GM19452 (cell line): ENCODE measurements around the gene RCBTB1.
A peak's percentile ranks its signal among the peaks of the same experiment; 100 is the strongest.

Source experiments
- ATAC-seq: cut with Tn5 transposase; IDR thresholded peaks from one replicate; pipeline ENCODE4 v1.9.1; 2021; ENCODE audit not compliant: unreplicated experiment

The RCBTB1 gene

DNA sequence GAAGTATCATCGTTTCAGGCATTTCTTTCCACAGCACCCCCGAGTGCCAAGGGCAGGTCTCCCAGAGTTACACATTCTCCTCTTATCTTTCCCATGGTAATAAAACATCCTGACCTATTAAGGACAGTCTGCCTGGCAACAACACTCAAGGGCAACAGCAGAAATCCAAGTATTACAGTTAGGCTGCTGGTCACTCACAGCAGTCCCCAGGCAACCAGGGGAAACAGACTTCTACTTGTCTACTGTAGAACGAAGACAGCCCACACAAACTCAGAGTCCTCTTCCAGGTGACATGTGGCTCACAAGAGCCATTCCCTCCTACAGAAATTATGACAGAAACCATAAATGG, 24.3 kb downstream of the RCBTB1 start:
- no peak for ATAC-seq

DNA sequence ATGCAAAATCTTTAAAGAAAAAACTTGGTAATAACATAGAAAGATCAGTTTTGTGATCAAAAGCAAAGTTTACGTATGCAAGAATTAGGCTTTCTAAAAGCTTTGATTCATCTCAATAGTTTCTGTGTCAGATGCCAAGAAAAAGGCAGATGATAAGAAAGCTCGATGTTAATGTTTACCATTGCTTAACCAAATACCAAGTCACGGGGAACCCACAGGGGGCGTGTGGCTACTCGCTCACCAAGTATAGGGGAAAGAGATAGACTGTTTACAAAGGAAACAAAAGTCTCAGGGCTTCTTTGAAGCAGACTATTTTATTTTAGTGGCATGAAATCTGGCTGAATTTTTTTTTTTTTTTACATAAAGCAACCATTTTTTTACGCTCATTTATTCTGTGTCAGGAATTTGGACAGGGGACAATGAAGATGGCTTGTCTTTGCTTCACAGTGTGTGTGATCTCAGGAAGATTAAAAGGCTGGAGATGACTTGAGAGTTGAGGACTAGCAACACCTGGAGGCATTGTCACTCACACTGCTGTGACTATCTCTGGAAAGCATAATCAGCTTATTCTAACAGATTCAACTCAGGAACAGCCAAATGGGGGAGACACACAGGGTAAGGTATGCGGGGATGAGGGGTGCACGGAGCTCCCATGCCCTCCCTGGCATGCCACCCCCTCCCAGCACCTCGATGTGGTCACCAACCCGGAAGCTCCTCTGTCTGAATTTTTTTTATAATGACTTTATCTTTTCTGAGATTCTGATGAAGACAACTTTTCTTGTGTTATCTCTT, 24.9 kb downstream of the RCBTB1 start:
- peak; percentile 67 for ATAC-seq

GRCh38 chr13:49559006-49559405, 26.4 kb downstream of the RCBTB1 start:
- no peak for ATAC-seq

DNA sequence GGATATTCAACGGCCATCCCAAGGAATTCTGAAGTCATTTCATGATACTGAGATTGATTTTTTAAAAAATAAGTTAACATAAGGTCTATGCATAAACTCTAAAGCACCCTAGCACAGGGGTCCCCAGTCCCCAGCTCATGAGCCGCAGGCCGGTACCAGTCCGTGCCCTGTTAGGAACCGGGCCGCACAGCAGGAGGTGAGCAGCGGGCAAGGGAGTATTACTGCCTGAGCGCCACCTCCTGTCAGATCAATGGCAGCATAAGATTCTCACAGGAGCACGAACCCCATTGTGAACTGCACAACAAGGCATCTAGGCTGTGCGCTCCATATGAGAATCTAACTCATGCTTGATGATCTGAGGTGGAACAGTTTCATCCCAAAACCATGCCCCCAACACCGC, 31.0 kb downstream of the RCBTB1 start:
- no peak for ATAC-seq

GRCh38 chr13:49553888-49554287, 31.5 kb downstream of the RCBTB1 start:
- no peak for ATAC-seq

DNA sequence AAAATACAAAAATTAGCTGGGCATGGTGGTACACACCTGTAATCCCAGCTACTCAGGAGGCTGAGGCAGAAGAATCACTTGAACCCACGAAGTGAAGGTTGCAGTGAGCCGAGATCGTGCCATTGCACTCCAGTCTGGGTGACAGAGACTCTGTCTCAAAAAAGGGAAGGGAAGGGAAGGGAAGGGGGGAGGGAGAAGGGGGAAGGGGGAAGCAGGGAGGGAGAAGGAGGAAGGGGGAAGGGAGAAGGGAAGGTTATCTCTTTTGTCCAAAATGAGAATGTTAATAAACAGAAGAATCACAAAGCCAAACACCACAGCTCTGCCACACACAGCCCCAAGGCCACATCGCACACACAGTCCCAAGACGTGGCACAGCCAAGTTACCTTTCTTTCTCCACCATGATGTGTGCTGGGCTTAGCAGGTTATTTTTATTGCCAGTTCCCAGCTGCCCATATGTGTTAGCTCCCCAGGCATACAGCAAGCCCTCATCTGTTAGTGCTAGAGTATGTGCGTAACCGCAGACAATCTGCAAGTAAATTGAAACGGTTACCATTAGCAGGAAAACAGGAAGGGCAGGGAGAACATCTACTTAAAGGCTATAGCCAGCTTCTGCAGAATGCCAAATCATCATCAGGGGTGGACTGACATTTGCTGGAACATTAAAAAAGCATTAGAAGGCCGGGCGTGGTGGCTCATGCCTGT, 34.3 kb downstream of the RCBTB1 start:
- ATAC-seq, result no peak

DNA sequence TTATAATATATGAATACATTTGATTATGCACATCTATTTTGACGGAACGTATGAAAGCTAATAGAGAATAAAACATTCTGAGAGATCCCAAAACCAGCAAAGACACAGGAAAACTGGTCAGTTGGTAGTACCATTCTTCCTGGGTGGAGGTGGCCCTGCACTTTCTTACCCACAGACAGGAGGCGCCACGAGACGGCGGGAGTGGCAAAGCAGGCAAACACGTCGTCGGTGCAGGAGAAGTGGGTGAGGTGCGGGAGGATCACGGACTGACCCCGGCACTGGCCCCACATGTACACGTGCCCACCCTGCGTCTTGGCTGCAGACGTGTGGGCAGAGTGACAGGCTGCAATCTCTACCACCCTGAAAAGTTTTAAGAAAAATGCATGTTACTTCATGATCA, 36.1 kb downstream of the RCBTB1 start:
- no peak for ATAC-seq

DNA sequence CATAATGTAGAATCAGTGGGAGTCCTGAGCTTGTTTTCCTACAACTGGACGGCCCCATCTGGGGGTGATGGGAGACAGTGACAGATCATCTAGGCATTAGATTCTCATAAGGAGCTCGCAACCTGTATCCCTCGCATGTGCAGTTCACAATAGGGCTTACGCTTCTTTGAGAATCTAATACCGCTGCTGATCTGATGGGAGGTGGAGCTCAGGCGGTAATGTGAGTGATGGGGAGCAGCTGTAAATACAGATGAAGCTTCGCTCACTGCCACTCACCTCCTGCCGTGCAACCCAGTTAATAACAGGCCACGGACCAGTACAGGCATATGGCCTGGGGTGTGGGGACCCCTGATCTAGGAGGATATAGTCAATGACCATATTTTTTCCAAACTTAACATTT, 38.8 kb downstream of the RCBTB1 start:
- ATAC-seq, result no peak

DNA sequence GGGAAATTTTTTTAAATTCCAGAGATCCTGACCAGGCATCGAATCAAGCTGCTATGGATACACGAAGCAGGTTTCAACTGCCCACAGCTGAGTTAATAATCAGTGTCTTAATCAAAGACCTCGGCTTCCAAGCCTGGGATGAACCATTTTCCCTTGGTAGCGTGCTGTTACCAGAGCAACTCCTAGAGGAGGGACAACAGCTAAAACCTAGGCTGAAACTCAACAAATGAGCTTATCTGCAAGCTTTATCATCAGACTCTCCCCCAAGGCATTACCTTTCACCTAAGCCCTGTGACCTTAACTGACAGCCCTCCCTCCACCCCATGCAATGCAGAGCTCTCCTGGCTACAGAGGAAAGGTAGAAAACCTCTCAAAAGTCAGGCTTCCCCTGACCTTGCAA, 39.7 kb downstream of the RCBTB1 start:
- no peak for ATAC-seq

- no peak for ATAC-seq
Measured at GRCh38 chr13:49543656-49544055, 41.7 kb downstream of the RCBTB1 start.

GRCh38 chr13:49540552-49540951, 44.8 kb downstream of the RCBTB1 start:
- ATAC-seq, result no peak

GRCh38 chr13:49539746-49540145, 45.6 kb downstream of the RCBTB1 start:
- ATAC-seq, result no peak

DNA sequence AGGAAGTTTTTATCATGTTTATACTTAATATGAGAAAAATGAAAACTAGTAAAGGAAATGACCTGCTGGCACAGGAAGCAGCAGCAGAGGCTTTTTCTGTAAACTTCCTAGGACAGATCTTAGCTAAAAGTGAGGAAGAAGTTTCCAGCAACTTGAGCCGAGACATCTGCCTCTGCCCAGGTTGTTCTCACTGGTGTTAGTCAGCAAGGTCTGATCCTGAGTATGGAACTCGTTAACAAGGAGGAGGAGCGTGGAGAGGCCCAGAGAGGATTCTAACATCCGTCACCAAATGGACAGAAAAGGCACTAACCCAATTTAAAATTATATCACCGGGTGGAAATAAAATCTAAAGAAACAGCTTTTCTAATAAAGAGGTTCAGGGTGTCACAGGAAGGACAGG, 46.0 kb downstream of the RCBTB1 start:
- no peak for ATAC-seq

DNA sequence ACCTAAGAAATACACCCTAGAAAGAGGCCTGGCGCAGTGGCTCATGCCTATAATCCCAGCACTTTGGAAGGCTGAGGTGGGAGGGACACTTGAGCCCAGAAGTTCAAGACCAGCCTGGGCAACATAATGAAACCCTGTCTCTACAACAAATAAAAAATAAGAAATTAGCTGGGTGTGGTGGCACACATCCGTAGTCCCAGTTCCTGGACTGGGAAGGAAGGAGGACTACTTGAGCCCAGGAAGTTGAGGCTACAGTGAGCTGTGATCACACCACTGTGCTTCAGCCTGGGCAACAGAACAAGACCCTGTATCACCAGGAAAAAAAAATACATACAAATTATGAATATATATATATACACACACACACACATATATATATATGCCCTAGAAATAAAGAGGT, 47.0 kb downstream of the RCBTB1 start:
- no peak for ATAC-seq

DNA sequence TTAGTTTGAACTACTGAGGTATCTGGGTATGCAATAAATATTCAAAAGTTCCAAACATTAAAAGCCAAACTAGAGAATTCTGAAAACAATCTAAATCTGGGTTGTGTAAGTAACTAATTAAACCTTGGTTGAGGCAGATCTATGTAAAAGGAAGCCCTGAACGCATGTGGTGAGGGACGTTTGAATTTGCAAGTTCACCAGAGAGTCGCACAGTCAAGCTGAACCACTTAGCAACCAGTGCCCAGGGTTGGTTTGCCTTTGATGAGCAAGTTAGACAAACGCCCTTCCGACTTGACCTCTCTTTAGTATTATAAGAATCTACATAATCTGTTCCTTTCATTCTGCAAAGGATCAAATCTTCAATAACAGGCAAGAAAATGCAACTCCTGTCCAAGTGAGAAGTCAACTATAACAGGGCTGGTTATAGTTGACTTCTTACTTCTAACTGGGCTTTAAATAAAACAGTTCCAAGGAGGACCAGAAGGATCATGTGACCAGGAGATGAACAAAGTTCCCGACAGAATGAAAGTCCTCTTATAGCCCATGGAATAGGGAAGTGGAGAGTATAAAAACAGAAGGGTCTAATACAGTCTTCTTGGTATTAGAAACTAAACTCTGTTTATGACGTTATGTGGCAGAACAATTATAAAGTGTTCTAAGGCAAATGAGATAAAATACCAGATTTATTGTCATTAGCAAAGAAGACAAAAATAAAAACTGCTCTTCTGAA, 49.0 kb downstream of the RCBTB1 start:
- ATAC-seq, result no peak

DNA sequence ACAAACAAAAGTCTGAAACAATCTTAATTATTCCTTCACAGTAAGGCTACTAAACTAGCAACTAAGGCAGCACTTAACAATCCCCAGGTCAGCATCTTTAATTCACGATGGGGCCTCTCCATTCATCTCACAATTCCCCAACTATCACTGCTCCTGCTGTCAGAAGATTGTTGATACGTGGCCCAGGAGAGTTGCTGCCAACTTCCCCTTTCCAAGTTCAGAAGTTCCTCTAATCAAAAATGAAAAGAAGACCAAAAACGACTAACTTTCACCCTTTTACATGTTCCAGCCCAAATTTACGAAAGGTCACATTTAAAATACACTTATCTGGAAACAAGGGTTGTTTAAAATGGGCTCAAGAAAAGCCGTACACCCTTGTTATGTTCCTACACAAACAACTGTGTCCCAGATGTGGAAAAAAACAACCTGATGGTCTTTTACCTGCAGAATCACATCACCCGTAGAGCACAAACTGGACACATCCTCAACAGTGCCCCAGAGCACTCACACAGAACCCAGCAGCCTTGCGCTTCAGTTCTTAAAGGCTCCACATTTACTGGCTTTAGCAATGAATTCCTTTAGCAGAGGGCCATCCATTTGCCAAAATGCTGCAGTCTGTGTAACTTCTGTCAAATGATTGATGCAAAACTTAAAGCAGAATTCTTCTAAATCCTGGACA, 51.6 kb downstream of the RCBTB1 start:
- no peak for ATAC-seq

DNA sequence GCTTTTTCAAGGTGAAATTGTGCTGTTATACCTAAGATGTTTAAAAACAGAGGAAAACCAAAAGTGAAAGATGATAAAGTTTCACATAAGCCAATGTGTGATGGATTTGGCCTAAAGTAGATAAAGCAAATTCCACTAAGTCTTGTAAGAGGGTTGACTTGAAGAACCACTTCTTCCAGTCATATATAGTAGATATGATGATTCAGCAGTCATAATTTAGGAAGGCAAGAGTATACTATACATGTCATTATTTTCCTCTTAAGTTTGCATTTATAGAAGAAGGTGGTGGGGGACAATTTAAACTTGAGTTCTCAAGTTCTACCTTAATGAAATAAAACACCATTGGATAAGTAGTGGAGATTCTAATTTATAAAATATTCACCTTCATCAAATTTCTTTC, 52.3 kb downstream of the RCBTB1 start:
- no peak for ATAC-seq

DNA sequence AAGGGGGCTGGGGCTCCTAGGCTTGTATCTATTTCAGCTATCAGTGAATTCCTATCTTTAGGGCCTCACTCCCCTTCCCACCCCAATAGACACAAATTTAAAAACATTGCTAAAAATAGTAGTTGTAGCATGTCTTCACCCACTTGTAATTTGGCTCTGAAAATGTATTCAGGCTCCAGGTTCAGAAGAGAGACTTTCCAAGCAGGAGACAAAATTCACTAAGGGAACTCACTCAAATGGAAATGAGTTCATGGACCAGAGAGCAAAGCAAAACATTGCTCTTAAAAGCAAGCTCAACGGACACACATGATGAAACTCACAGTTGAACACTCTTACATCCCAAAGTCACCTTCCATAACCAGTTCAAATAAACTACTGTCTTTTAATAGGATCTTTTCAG, 52.8 kb downstream of the RCBTB1 start:
- no peak for ATAC-seq

- peak; percentile 69 for ATAC-seq
Measured at GRCh38 chr13:49530457-49530856, 54.9 kb downstream of the RCBTB1 start.

DNA sequence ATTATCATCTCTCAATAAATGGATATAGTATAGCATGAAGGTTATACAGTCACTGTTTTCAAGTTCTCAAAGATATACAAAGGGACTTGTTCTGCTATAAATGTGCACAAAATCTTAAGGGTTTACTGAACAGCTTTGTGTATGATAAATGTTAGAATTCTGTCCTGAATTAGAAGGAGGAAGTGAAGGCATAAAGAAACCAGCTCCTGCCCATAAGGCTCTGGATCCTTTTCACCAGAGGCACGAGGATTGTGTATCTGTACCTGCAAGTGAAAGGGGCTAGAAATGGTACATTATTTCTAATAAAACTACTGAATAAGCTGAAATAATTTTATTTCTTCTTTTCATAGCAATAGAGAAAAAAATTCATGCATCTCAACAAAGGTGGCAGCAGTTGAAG, 57.2 kb downstream of the RCBTB1 start:
- no peak for ATAC-seq

DNA sequence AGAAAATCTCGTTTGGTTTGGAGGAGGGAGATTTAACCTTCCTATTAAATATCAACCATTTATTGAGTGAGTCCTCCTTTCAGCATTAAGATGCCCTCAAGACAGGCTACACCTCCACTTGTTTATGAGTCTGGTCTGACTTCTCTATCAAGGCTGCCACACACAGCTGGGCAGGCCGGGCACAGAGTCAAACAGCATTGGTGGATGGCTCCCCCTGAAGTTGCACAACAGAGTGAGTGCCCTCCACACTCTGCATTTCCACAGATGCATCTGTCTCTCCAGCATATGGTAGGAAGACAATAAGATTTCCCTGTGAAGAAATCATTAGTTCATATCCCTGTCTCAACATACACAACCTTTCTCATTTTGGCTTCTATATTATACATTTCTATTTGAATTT, 58.2 kb downstream of the RCBTB1 start:
- no peak for ATAC-seq
